HEK293T (cell line): ENCODE results near the gene NELFA.
"Not testable (repeated sequence)": the region's sequence is repeated elsewhere in the genome, so short reads cannot be mapped to it uniquely, and the experiment has no call there.

ENCODE experiments used
- ARNT ChIP-seq: fragments of 450-650 bp; IDR thresholded peaks from 2 replicates; pipeline ENCODE4 v1.6.1; 2017; ENCODE audit warnings: mild to moderate bottlenecking
- BHLHE40 ChIP-seq: fragments of 450-650 bp; IDR thresholded peaks from 2 replicates; pipeline ENCODE4 v1.6.1; 2016; ENCODE audit warnings: mild to moderate bottlenecking, moderate library complexity, borderline replicate concordance
- ELF4 ChIP-seq: fragments of 450-650 bp; IDR thresholded peaks from 2 replicates; pipeline ENCODE4 v1.6.1; 2017; ENCODE audit warnings: antibody characterized with exemption
- FOXA1 ChIP-seq: fragments of 450-650 bp; IDR thresholded peaks from 2 replicates; pipeline ENCODE4 v1.6.1; 2016; ENCODE audit warnings: mild to moderate bottlenecking
- FOXK2 ChIP-seq: fragments of 450-650 bp; IDR thresholded peaks from 2 replicates; pipeline ENCODE4 v1.6.1; 2016; ENCODE audit warnings: mild to moderate bottlenecking
- FOXM1 ChIP-seq: fragments of 450-650 bp; IDR thresholded peaks from 2 replicates; pipeline ENCODE4 v1.6.1; 2017; ENCODE audit warnings: mild to moderate bottlenecking, borderline replicate concordance
- HDGF ChIP-seq: fragments of 450-650 bp; IDR thresholded peaks from 2 replicates; pipeline ENCODE4 v1.6.1; 2017; ENCODE audit warnings: antibody characterized with exemption, borderline replicate concordance
- L3MBTL2 ChIP-seq: fragments of 450-650 bp; conservative IDR thresholded peaks from 2 replicates; pipeline ENCODE4 v1.6.1; 2016; ENCODE audit warnings: mild to moderate bottlenecking
- LEF1 ChIP-seq: fragments of 450-650 bp; IDR thresholded peaks from 2 replicates; pipeline ENCODE4 v1.6.1; 2017; ENCODE audit warnings: mild to moderate bottlenecking, borderline replicate concordance
- NFRKB ChIP-seq: fragments of 450-650 bp; IDR thresholded peaks from 2 replicates; pipeline ENCODE4 v1.6.1; 2016; ENCODE audit warnings: mild to moderate bottlenecking, moderate library complexity
- PKNOX1 ChIP-seq: fragments of 450-650 bp; IDR thresholded peaks from 2 replicates; pipeline ENCODE4 v1.6.1; 2016
- SP1 ChIP-seq: fragments of 450-650 bp; IDR thresholded peaks from 2 replicates; pipeline ENCODE4 v1.6.1; 2017
- SUZ12 ChIP-seq: fragments of 450-650 bp; IDR thresholded peaks from 2 replicates; pipeline ENCODE4 v1.6.1; 2016; ENCODE audit warnings: mild to moderate bottlenecking
- TARDBP ChIP-seq: fragments of 450-650 bp; IDR thresholded peaks from 2 replicates; pipeline ENCODE4 v1.6.1; 2016

GRCh38 chr4:2003361-2003760 is 5.4 kb downstream of the NELFA start:
- TF ChIP-seq LEF1, FOXK2, BHLHE40, PKNOX1, TARDBP, FOXM1, HDGF, L3MBTL2, NFRKB, SUZ12, ELF4, SP1, ARNT, FOXA1: not testable (repeated sequence)
